MCF 10A (cell line): ENCODE data around the gene SURF4. TPM values are rescaled to one million over a fixed set of nuclear protein-coding genes. Genes with fewer than 3 reads are reported as not detected.

Source experiments
- BruUV-seq: library from RNA; stranded (reverse); fragments of 400-500 nt; replicated peaks from 2 replicates; lab custom pipeline; 2021; lab: Mats Ljungman, UMichigan
- CTCF ChIA-PET: fragments of 300-600 bp; sonication (Branson Sonifier 250); formaldehyde crosslinking; extraction: SDS; loops from one replicate; lab custom pipeline; 2021; ENCODE audit warnings: antibody characterized with exemption, inconsistent platforms; lab: Yijun Ruan, JAX
- POLR2A ChIA-PET: fragments of 300-600, 350-650 bp; sonication (Branson Sonifier 250); formaldehyde crosslinking; extraction: SDS; loops from one replicate; lab custom pipeline; 2020; ENCODE audit warnings: antibody characterized with exemption, inconsistent platforms; lab: Yijun Ruan, JAX
- DNase-seq: peaks from one replicate; pipeline ENCODE4 v3.0.0-alpha.2; 2018; ENCODE audit not compliant: unreplicated experiment
- H3K27ac Mint-ChIP-seq: one replicate; pipeline ENCODE4 v1.8.0; 2022; ENCODE audit warnings: mild to moderate bottlenecking, low read depth, mixed read lengths; ENCODE audit not compliant: unreplicated experiment
- H3K27me3 Mint-ChIP-seq: one replicate; pipeline ENCODE4 v1.8.0; 2022; ENCODE audit warnings: mixed read lengths; ENCODE audit not compliant: insufficient read depth, unreplicated experiment
- H3K36me3 Mint-ChIP-seq: one replicate; pipeline ENCODE4 v1.8.0; 2022; ENCODE audit warnings: mild to moderate bottlenecking, moderate library complexity, mixed read lengths; ENCODE audit not compliant: insufficient read depth, unreplicated experiment
- H3K4me1 Mint-ChIP-seq: one replicate; pipeline ENCODE4 v1.8.0; 2022; ENCODE audit warnings: mixed read lengths; ENCODE audit not compliant: insufficient read depth, unreplicated experiment
- H3K4me3 Mint-ChIP-seq: one replicate; pipeline ENCODE4 v1.8.0; 2022; ENCODE audit warnings: mild to moderate bottlenecking, moderate library complexity, mixed read lengths; ENCODE audit not compliant: unreplicated experiment
- H3K9me3 Mint-ChIP-seq: one replicate; pipeline ENCODE4 v1.8.0; 2022; ENCODE audit warnings: mixed read lengths; ENCODE audit not compliant: unreplicated experiment
- CTCF ChIP-seq: fragments of 200-600 bp; IDR thresholded peaks from one replicate; pipeline ENCODE4 v1.8.0; 2022; ENCODE audit warnings: antibody characterized with exemption, mild to moderate bottlenecking; ENCODE audit not compliant: unreplicated experiment
- intact Hi-C: fragments of 100-400 bp; cut with micrococcal nuclease; formaldehyde crosslinking; loops from 2 replicates; pipeline ENCODE4 v1.14.1; 2022
- total RNA-seq: library from RNA; stranded (reverse); gene quantifications from 2 replicates; pipeline ENCODE4 v1.2.3, GENCODE V29; 2022

The SURF4 gene
- total RNA-seq, 1 experiment from 2014 or later, result 198 TPM

GRCh38 chr9:133353548-133353947 lies 22.3 kb downstream of the SURF4 start:
- Mint-ChIP-seq H3K4me3 (no peak overlapping the region), H3K4me1 (peaks cover 10% of the 10 kb centered on the region), H3K36me3 (peaks cover 66% of the 10 kb centered on the region), H3K27ac (no peak overlapping the region), H3K9me3 (no peaks in the 10 kb centered on the region), H3K27me3 (no peaks in the 10 kb centered on the region)
- ChIA-PET CTCF (interaction anchor here (0.7 kb wide), 2 partner anchors 107 to 166 kb away, joined by 3 read pairs; no protein-coding TSS in a partner anchor), POLR2A (interaction anchor here (0.6 to 4.1 kb wide), 5 partner anchors 18 to 1047 kb away, joined by 3 to 65 read pairs (median 3); no protein-coding TSS in a partner anchor)
- no TSS peak for BruUV-seq
- no peak for DNase-seq
- intact Hi-C loops, result no loop called here
- TF ChIP-seq CTCF, result no peak

GRCh38 chr9:133352635-133353340 lies 23.1 kb downstream of the SURF4 start:
- ChIA-PET CTCF (interaction anchor here (0.5 to 0.7 kb wide), 2 partner anchors 56 to 165 kb away, joined by 3 to 7 read pairs; no protein-coding TSS in a partner anchor), POLR2A (interaction anchor here (0.6 to 1.7 kb wide), 4 partner anchors 10 to 1047 kb away, joined by 3 to 5 read pairs (median 4); no protein-coding TSS in a partner anchor)
- Mint-ChIP-seq H3K4me3 (no peak overlapping the region), H3K27me3 (no peaks in the 10 kb centered on the region), H3K9me3 (no peaks in the 10 kb centered on the region), H3K27ac (no peak overlapping the region), H3K36me3 (peaks cover 71% of the 10 kb centered on the region), H3K4me1 (peaks cover 3% of the 10 kb centered on the region)
- intact Hi-C loops, result no loop called here
- no peak for TF ChIP-seq CTCF
- BruUV-seq, result no TSS peak
- no peak for DNase-seq

DNA sequence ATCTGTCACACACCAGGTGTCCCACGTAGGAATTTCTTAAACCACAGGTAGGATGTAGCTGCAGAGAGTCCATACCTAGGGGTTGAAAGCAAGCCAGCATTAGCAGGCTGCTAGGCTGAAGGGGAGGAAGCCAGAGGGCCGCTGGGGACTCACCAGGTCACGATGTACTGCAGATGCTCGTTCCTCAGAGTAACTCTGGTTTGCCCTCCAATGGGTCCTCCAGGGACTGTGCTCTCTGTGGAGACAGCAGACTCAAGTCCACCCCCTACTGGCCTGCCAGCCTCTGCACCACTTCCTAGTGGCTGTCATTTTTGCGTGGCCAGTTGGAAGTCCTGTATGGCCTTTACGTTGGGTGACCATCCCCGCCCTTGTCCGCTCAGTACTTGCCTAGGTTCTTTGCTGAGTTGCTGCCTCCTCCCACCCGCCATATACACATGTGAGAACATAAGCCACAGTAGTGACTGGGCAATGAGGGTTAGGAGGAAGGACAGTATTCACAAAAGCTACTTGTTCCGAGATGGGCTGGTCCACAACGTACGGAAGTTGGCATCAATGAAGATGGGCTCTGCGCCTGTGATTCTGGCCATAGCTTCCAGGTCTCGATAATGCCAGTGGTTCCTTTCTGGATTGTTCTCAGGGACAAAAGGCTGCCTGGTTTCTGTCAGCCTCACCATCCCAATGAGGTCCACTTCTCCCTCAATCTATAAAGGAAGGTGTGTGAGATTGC lies 23.8 kb downstream of the SURF4 start:
- ChIA-PET CTCF (interaction anchor here (0.5 to 1.0 kb wide), 2 partner anchors 22 to 57 kb away, joined by 4 to 7 read pairs; no protein-coding TSS in a partner anchor), POLR2A (interaction anchor here (0.8 to 1.8 kb wide), 7 partner anchors 11 to 108 kb away, joined by 3 to 5 read pairs (median 4); partner anchors contain the start of gene CACFD1)
- H3K4me1 Mint-ChIP-seq, result peaks cover 2% of the 10 kb centered on the region
- peak; percentile 36 for TF ChIP-seq CTCF
- peaks cover 70% of the 10 kb centered on the region for H3K36me3 Mint-ChIP-seq
- no peak overlapping the region for H3K27ac Mint-ChIP-seq
- no peak overlapping the region for H3K4me3 Mint-ChIP-seq
- H3K27me3 Mint-ChIP-seq, result no peaks in the 10 kb centered on the region
- H3K9me3 Mint-ChIP-seq, result no peaks in the 10 kb centered on the region
- peak; percentile 65 for DNase-seq
- BruUV-seq, result TSS peak; percentile 5
- intact Hi-C loops, result no loop called here

GRCh38 chr9:133351526-133351907 lies 24.3 kb downstream of the SURF4 start:
- peak; percentile 24 for DNase-seq
- no peak for TF ChIP-seq CTCF
- ChIA-PET CTCF (interaction anchor here (1.0 kb wide), 1 partner anchor 23 kb away, joined by 4 read pairs; no protein-coding TSS in a partner anchor), POLR2A (interaction anchor here (0.8 to 1.8 kb wide), 8 partner anchors 12 to 108 kb away, joined by 3 to 5 read pairs (median 4); partner anchors contain the start of genes CACFD1 and SURF6)
- peaks cover 6% of the 10 kb centered on the region for H3K4me1 Mint-ChIP-seq
- H3K27ac Mint-ChIP-seq, result no peak overlapping the region
- H3K36me3 Mint-ChIP-seq, result peaks cover 76% of the 10 kb centered on the region
- no peak overlapping the region for H3K4me3 Mint-ChIP-seq
- no peaks in the 10 kb centered on the region for H3K27me3 Mint-ChIP-seq
- no peaks in the 10 kb centered on the region for H3K9me3 Mint-ChIP-seq
- intact Hi-C loops, result no loop called here
- no TSS peak for BruUV-seq
